Stimulated activated CD8-positive, alpha-beta memory T cell treated with anti-CD3 and anti-CD28 coated beads, Interleukin-12 subunit alpha, Interleukin-12 subunit beta, amount 100 ng/mL, for 24 hours (primary cell): Measurements from ENCODE around the gene MGST3.
"Not testable (repeated sequence)": the region's sequence is repeated elsewhere in the genome, so short reads cannot be mapped to it uniquely, and the experiment has no call there.

Experiments
- DNase-seq: peaks from one replicate; pipeline ENCODE4 v3.0.0-alpha.2; 2020; ENCODE audit errors: extremely low read depth

MGST3 gene

DNA sequence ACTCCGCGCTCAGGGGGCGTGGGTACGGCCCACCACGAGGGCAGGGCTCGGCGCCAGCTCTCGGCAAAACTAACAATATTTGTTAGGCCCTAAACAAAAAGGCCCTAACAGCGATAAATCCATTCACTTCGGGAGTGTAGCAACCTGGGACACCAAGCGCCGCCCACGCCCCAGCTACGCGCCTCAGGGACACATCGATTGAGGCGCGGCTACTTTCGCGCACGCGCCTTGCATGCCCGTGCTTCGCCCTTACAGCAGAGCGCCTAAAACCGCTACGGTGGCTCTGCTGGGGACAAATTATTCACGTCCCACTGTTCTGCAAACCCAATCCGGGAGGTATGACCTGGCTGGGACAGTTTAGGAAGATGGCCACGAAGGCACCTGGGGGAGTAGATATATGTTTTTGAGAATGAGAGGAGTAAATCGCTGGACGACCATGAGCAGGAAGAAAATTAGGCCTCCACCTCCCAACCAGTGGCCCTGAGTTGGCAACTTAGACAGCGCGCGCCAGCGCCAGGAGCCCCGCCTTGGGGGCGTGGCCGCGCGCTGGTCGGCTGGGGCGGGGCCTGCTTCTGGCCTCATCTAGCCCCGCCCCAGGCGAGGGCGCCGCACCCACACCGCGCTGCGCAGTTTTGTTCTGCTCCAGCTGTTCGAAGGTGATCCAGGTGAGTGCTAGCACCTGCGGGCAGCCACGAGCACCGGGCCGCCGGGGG lies at the start of gene MGST3:
Gene MGST3 (plus strand): TSS at position 606 of the 713 bp plus-strand sequence. CDS start 18,614 bp downstream, outside the sequence.
- DNase-seq: peak; percentile 89

DNA sequence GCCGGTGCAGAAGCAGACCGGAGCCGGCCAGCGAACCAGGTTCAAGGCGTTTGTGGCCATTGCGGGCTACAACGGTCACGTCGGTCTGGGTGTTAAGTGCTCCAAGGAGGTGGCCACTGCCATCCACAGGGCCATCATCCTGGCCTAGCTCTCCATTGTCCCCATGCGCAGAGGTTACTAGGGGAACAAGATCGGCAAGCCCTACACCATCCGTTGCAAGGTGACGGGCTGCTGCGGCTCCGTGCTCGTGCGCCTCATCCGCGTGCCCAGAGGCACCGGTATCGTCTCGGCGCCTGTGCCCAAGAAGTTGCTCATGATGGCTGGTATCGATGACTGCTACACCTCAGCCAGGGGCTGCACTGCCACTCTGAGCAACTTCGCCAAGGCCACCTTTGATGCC lies 49.1 kb upstream of the MGST3 start:
- no peak for DNase-seq

DNA sequence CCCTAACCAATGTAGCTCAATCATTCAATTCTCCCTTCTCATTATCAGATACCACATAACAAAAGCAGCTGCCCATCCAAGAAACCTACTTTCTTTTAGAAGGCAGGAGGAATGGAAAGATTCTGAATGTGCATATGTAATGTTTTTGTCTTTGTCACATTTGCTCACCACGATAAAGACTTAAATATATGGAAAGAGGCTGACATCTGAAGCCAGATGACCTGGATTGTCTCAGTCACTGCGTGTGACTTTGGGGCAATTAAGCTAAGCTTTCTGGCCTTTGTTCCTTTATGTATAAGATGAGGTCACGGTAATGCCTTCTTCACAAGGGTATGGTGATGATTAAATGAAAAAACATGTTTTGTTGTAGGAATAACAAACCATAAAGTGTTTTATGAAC lies 44.6 kb upstream of the MGST3 start:
- no peak for DNase-seq

DNA sequence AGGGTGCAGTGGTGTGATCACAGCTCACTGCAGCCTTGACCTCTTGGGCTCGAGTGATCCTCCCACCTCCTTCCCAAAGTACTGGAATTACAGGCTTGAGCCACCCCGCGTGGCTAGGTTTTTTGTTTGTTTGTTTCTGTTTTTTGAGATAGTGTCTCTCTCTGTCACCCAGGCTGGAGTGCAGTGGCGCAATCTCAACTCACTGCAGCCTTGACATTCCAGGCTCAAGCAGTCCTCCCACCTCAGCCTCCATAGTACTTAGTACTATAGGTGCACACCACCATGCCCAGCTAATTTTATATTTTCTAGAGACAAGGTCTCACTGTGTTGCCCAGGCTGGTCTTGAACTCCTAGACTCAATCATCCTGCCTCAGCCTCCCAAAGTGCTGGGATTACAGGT lies 39.6 kb upstream of the MGST3 start:
- not testable (repeated sequence) for DNase-seq

DNA sequence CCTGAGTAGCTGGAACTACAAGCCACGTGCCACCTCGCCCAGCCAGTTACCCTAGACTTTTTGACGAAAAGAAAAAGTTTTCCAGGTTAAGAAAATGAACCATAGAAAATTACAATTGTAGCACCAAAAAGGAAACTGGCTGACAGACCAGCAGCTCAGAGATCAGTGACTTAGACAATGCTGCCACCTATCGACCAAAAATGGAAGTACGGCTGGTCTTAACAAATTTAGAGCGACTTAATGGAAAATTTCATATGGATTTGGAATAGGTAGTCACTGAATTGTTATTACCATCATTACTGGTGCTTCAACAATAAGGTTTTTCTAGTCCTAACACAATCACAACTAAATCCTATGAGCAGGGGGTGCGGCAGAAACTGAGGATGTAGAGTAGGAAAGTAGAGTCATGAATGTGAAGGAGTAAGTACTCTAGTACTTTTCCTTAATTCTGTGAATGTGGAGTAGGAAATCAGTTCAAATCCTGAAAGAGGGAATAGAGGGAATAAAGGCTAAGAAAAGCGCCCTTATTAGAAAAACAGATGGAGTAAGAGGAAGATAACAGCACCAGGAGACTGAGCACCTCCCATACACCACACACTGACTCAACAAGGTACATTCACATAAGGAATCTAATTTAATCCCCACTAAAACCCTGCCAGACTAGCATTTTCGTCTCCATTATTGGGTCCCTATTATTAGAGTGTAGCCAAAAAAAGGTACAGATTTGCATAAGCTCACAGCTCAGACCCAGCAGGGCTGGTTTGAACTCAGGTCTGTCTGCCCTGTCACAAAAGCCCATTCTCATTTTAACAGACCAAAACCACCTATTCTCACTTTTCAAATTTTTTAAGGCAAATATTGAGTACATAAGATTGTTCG lies 37.9 kb upstream of the MGST3 start:
- no peak for DNase-seq

DNA sequence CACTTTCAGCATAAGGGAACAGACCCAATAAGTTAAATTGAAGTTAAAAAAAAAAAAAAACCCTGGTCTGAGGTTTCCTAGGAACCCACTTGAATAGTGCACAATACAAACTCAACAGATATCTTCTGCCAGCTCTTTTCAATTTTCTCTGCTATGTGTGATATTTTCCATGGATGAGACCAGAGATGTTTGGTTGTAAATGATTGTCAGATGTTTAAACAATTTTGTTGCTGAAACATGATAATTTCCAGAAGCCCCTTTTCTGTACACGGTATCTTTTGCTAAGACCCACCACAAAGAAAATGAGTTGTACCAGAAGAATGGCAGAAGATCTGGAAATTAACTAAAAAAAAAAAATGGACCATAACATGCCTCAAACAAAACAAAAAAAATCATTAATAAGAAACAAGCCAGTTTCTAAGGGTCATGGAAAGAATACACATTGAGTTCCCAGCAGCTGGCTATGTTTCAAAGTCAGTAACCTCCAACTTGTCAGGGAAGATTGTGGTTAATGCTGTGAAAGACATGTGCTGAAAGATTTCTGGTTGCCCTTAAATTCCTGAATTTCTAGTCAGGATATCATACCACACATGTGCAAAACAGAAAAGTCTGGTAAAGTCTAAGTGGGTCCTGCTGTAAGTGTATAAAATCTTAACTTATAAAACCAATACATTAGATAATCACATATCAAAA lies 35.6 kb upstream of the MGST3 start:
- no peak for DNase-seq

DNA sequence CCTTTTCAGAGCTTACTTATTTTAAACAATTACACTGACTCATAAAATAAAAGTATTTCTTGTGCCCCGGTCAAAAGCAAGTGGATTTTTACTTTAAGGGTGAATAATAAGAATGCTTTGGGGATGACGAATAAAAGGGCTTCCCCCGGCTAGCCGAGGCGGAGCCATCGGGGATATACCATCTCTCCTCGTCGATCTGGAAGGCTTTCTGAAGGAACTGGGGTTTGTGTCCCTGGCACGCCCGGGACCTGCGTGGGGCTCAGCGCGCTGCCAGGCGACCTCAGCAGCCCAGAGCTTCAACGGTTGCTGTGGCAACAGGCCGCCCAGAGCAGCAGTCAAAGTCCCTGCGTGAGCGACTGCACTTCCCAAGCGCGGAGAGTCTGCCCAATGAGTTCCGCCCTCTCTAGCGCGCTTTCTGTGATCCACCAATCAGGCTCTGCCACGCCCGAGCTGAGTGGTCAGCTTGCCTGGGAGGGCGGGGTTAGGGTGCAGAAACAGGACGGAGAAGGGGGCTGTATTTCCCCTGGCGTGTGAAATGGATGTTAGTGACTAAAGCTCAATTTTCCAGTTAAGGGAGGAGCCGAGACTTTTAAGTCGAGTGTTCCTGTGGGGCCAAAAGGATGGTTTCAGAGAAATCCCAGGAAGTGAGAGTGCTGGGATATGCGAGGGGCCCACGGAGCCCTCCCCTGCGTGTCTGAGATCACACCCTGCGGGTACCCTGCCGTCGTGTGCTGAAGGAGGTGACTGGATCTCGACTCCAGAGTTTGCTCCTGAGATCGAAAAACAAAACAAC lies 33.0 kb upstream of the MGST3 start:
- DNase-seq: peak; percentile 88

DNA sequence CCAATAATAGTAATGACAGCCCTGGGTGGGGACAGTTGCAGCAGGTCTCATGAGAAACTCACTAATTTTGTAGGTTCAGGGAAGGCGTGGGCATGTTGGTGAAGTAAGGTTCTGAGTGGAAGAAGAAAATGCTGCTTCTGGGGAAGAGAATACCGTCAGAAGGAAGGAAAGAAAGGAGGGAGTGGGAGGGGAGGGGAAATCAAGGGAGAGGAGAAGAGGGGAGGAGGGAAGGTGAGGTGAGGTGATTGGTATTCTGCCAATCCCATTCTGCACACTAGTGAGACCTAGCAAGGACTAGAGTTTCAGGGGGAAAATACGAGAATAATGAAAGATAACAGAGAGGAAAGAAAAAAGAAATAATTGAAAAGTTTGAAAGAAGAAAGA lies 32.4 kb upstream of the MGST3 start:
- no peak for DNase-seq

DNA sequence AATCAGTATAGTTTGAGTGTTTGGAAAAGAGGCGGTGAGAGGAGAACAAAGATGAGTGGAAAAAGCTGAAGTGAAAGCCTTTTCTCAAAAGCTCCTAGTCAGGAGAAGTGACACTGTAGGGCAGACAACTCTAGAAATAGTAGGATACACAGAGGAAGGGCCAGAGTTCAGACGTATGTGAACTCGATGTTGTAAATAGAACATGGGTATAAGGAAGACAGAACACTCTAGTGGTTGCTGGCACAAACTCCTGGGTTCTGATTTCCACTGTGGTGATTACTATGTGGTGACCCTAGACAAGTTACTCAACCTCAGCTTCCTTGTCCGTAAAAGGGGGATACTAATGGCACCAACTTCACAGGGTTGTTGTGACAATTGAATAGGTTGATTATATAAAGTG lies 30.2 kb upstream of the MGST3 start:
- DNase-seq: no peak

DNA sequence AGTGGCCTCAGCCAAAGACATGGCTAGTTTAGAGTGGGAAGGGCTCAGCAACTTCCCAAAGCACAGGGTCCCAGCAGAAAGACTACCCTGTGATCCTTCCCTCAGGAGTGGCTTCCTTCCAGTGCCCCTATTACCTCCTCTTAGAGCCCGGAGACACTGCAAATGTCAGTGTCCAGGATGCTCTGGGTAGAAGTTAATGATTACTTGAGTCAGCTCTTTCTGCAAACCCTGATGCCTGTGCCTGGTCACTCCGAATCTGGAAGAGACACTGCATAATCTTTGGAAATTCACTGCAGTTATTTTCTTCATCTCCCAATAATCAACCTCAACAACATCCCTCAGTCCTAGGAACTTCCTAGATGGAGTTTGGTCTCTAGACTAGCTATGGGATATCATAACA lies 27.2 kb upstream of the MGST3 start:
- no peak for DNase-seq

DNA sequence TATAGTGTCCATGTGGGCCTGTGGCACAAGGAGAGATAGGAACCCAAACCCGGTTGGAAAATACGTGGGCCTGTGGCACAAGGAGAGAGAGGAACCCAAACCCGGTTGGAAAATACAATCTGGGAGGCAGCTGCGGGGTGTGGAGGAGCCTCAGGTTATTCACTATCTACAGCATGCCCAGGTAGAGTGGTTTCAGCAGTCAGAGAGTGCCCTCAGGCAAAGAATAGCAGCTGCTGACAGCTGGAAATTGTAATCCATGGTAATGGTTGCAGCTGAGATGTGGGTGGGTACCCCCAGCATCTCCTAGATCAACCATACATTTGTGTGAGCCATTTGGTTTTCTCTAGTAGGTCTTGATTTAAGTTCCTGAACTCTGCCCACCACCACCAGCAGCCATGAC lies 25.8 kb upstream of the MGST3 start:
- no peak for DNase-seq

DNA sequence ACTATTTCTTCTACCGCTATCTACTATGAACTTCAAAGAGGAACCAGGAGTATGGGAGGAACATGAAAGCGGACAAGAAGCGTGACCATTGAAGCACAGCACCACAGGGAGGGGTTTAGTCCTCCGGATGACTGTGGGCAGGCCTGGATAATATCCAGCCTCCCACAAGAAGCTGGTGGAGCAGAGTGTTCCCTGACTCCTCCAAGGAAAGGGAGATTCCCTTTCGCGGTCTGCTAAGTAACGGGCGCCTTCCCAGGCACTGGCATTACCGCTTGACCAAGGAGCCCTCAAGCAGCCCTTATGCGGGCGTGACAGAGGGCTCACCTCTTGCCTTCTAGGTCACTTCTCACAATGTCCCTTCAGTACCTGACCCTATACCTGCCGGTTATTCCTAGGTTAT lies 24.4 kb upstream of the MGST3 start:
- not testable (repeated sequence) for DNase-seq

DNA sequence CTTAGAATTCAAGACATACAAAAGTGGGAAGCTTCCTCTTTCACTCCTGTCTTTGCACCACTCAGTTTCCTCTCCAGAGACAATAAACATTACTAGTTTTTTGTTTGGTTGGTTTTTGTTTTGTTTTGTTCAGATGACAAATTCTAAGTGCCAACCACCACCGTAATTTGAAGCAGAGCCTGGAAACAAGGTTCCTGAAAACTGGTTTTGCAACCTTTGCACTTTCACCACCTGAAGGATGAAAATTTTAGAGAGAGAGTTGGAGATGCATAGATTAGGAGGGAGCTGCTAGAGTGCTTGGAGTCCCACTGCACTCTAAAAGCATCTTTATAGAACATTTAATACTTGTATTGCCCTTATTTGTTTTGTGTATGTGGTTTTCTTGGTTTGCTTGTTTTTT lies 20.2 kb upstream of the MGST3 start:
- no peak for DNase-seq

DNA sequence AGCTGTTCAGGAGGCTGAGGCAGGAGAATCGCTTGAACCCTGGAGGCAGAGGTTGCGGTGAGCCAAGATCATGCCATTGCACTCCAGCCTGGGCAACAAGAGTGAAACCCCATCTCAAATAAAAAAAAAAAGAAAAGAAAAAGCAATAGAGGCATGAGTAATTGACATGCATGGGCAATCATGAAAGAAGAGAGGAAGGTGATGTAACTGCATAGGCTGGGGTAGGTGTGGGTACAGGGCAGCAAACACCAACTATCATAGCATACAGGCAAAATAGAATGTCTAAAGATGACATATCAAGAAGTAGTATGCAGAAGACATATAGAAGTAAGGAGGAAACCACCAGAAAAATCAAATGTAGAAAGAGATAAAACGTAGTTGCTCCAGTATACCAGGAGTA lies 19.0 kb upstream of the MGST3 start:
- no peak for DNase-seq

DNA sequence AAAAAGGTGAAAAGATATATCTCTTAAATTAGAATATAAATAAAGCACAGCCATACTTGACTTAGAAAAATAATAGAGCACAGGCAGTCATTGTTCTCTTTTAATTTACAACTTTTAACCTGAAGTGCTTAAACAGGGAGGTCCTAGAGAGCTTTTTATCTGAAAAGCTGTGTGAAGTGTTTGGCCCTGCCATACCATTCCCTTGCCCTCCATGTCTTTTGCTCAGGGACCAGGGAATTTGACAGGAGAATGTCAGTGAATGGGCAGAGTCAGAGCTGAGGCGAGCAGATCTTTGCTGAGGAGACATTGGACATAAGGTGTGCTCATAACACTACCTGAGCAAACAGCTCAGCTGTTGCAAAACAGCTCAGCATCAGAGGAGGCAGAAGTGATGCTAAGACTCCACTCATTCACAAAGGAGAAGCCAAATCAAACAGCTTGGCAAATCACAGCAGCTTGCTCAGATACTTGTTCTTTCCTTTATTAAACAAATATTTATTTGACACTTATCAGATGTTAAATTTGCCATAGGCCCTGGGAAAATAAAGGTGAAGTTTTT lies 14.9 kb upstream of the MGST3 start:
- DNase-seq: no peak

DNA sequence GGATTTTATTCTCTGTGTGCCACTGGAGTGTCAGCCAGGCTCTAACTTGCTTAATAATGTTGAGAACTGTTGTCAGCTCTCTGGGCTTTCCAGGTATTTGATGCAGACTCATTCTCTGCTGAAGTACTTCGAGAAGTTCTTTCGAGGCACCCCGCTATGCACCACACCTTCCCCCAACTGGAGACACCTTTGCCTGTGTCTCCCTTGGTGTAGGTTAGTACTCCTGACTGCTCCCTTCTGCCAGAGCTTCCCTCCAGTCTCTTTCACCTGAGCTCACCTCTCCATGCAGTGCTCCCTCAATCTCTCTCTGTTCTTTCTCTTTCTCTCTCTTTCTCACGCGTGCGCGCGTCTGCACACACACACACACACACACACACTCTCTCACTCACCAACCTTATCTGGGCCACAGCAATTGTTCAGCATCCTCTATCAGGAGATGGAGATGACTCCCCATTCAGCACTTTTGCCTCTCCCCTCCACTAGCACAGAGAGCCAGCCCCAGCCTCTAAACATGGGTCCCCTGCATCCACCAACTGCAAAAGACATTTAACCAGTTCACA lies 14.0 kb upstream of the MGST3 start:
- no peak for DNase-seq

DNA sequence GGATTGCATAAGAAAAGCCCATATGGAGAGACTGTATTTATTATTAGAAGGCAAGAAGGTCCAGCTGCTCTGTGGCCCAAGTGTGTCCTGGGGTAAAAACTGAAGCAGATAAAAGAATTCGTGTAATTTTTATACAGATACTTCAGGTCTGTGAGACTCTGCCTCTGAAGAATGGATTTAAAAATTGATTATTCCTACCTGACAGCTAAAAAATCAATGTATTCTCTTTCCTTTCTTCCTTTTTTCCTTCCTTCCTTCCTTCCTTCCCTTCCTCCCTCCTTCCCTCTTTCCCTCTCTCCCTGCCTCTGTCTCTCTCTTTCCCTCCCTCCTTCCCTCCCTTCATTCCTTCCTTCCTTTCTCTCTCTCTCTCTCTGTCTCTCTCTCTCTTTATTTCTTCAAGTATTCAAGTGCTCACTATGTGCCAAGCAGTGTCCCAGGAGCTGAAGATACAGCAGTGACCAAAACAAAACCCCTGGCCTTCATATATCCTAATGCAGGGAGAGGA lies 11.3 kb upstream of the MGST3 start:
- no peak for DNase-seq

DNA sequence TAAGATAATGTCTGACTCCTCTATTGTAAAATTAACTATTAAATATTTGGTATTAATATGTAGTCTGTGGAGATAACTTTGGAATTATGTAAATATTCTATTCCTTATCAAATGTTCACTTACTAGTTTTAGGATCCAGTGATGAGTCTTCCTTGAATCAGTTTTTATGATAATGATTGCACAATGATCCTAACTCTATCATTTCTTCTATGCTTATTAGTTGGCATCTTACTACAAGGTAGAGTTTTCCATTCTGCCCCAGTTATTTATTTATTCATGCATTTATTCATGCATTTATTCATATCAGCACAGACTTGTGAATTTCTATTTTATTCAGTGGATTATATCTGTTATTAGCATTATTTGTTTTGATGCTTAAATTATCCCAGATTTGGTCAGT lies 7.4 kb upstream of the MGST3 start:
- DNase-seq: no peak

DNA sequence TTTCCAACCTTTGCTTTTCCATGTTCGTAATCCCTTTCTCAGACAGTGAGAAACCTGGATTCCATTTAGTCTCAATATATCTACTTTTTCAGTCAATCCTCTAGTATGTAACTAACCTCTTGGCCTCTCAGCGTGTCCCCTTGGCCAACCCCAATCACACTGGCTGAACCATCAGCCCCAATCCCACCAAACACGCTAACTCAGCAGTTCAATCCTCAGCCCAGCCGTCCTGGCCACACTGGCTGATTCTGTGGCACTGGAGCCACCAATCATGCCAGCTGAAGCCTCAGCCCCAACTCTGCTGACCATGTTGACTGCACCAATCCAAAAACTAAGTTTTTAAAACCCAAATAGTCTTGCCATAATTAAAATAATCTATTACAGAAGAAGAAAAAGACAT lies 6.6 kb upstream of the MGST3 start:
- DNase-seq: no peak

DNA sequence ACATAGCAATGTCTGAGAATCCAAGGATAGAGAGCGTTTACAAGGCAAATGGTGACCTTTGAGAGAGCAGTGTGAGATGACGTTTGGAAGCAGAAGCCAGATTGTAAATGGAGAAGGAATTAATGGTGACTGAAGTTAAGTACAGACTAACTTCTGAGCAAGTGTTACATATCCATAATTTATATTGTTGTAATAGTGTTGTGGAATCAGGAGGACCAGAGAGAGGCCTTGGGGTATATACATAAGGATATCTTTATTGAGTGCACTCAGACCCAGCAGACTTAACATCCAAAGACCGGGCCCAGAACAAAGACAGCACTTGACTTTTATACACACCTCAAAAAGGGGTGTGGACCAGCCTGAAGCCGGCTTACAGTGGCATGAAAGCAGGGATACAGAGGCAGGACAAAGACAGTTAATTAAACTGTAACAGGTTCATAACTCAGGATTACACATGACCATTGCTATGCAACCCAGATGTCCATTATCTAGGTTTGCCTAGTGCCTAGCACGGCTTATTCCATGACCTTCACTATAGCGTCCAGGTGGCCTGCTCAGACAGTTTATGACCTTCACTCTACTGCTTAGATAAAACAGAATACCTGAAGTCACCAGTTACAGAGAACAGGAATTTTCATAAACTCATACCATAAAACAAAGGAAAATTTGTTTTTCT lies 2.7 kb upstream of the MGST3 start:
- DNase-seq: no peak
